HepG2 (cell line): Measurements from ENCODE around the gene ANO10. TPM values are rescaled to one million over a fixed set of nuclear protein-coding genes. Genes with fewer than 3 reads are reported as not detected.

ENCODE experiments used
- ATF5 ChIP-seq: sonication (generic); formaldehyde crosslinking; IDR thresholded peaks from 2 replicates; pipeline ENCODE4 v1.4.0; 2020; ENCODE audit warnings: mild to moderate bottlenecking, low read depth, missing genetic modification reagents
- BRF2 ChIP-seq: sonication (generic); formaldehyde crosslinking; IDR thresholded peaks from 2 replicates; pipeline ENCODE4 v1.8.1; 2022; ENCODE audit warnings: mild to moderate bottlenecking, missing genetic modification reagents
- E2F2 ChIP-seq: sonication (generic); formaldehyde crosslinking; IDR thresholded peaks from 2 replicates; pipeline ENCODE4 v1.4.0; 2020; ENCODE audit warnings: missing genetic modification reagents, borderline replicate concordance
- MEIS1 ChIP-seq: sonication (generic); formaldehyde crosslinking; IDR thresholded peaks from 2 replicates; pipeline ENCODE4 v1.9.0; 2021; ENCODE audit warnings: mild to moderate bottlenecking, missing genetic modification reagents, moderate library complexity, borderline replicate concordance
- NRL ChIP-seq: sonication (generic); formaldehyde crosslinking; IDR thresholded peaks from 2 replicates; pipeline ENCODE4 v1.5.0; 2020; ENCODE audit warnings: missing genetic modification reagents, mild to moderate bottlenecking, moderate library complexity, borderline replicate concordance
- POGZ ChIP-seq: sonication (generic); formaldehyde crosslinking; IDR thresholded peaks from 2 replicates; pipeline ENCODE4 v1.4.0; 2020; ENCODE audit warnings: mild to moderate bottlenecking, missing genetic modification reagents
- RFX3 ChIP-seq: IDR thresholded peaks from 2 replicates; pipeline ENCODE4 v1.6.1; 2016; ENCODE audit warnings: missing biosample characterization, missing genetic modification reagents
- RXRB ChIP-seq: IDR thresholded peaks from 2 replicates; pipeline ENCODE4 v1.6.1; 2016; ENCODE audit warnings: borderline replicate concordance, missing genetic modification reagents, missing compliant biosample characterization
- SNRNP70 ChIP-seq: fragments of 200-400 bp; formaldehyde crosslinking; IDR thresholded peaks from 2 replicates; pipeline ENCODE4 v1.6.1; 2017; ENCODE audit warnings: mild to moderate bottlenecking, low read depth, low read length, moderate library complexity
- ZNF143 ChIP-seq: sonication (generic); formaldehyde crosslinking; IDR thresholded peaks from 2 replicates; pipeline ENCODE4 v1.4.0; 2020; ENCODE audit warnings: missing genetic modification reagents
- ZNF496 ChIP-seq: sonication (generic); formaldehyde crosslinking; IDR thresholded peaks from 2 replicates; pipeline ENCODE4 v1.8.1; 2023; ENCODE audit warnings: mild to moderate bottlenecking, moderate library complexity, missing genetic modification reagents; ENCODE audit not compliant: insufficient replicate concordance
- ZNF605 ChIP-seq: sonication (generic); formaldehyde crosslinking; IDR thresholded peaks from 2 replicates; pipeline ENCODE4 v1.8.0; 2022; ENCODE audit warnings: mild to moderate bottlenecking, missing genetic modification reagents
- ZNF615 ChIP-seq: sonication (generic); formaldehyde crosslinking; IDR thresholded peaks from 2 replicates; pipeline ENCODE4 v1.5.0; 2020; ENCODE audit warnings: mild to moderate bottlenecking, missing genetic modification reagents, borderline replicate concordance
- ZNF713 ChIP-seq: sonication (generic); formaldehyde crosslinking; IDR thresholded peaks from 2 replicates; pipeline ENCODE4 v1.4.0; 2020; ENCODE audit warnings: mild to moderate bottlenecking, missing genetic modification reagents
- ZNF777 ChIP-seq: sonication (generic); formaldehyde crosslinking; IDR thresholded peaks from 2 replicates; pipeline ENCODE4 v1.4.0; 2020; ENCODE audit warnings: missing genetic modification reagents
- ZNF891 ChIP-seq: sonication (generic); formaldehyde crosslinking; IDR thresholded peaks from 2 replicates; pipeline ENCODE4 v1.5.0; 2020; ENCODE audit warnings: mild to moderate bottlenecking, missing genetic modification reagents
- polyA plus RNA-seq, 8 experiments: library from polyadenylated mRNA; depleted of rRNA in 3 of 8; stranded (reverse) in 7 of 8; unstranded in 1 of 8; fragments of >200 nt; fragmentation: Illumina TruSeq in 4 of 8; extraction: Trizol in 4 of 8; gene quantifications; 2 replicates each; pipeline versions ENCODE4 v1.2.1 to v1.2.3, GENCODE V29; 2011 to 2016; ENCODE audit warnings: low read depth in 4 of 8, missing spikeins in 1 of 8, mixed read lengths in 1 of 8; ENCODE audit not compliant: insufficient read depth in 1 of 8
- total RNA-seq, 5 experiments: library from RNA; depleted of rRNA; stranded (reverse); fragments of >200 nt; fragmentation: Illumina TruSeq; extraction: Trizol; gene quantifications; 2 replicates each; pipeline ENCODE4 v1.2.3, GENCODE V29; 2016; ENCODE audit warnings: low read depth in 1 of 5
- TF ChIP-seq, protein P1 (sequence below): sonication (generic); formaldehyde crosslinking; conservative IDR thresholded peaks from 2 replicates; pipeline ENCODE4 v1.8.0; 2022; ENCODE audit warnings: missing genetic modification reagents
- TF ChIP-seq, protein P2 (sequence below): sonication (generic); formaldehyde crosslinking; IDR thresholded peaks from 2 replicates; pipeline ENCODE4 v1.4.0; 2020; ENCODE audit warnings: missing genetic modification reagents
- TF ChIP-seq, protein P3 (sequence below): IDR thresholded peaks from 2 replicates; pipeline ENCODE4 v1.6.1; 2016
- TF ChIP-seq, protein P4 (sequence below): sonication (generic); formaldehyde crosslinking; IDR thresholded peaks from 2 replicates; pipeline ENCODE4 v1.9.0; 2021; ENCODE audit warnings: missing genetic modification reagents, borderline replicate concordance

Gene ANO10
- total and polyA plus RNA-seq, 2 of the 13 experiments (the other 11 are each of a cell fraction or from before 2014, with no cell fraction given) = 10.4 to 13.1 TPM

GRCh38 chr3:43621656-43622432, at the start of gene ANO10 (continued):
- TF ChIP-seq, protein P1, sequence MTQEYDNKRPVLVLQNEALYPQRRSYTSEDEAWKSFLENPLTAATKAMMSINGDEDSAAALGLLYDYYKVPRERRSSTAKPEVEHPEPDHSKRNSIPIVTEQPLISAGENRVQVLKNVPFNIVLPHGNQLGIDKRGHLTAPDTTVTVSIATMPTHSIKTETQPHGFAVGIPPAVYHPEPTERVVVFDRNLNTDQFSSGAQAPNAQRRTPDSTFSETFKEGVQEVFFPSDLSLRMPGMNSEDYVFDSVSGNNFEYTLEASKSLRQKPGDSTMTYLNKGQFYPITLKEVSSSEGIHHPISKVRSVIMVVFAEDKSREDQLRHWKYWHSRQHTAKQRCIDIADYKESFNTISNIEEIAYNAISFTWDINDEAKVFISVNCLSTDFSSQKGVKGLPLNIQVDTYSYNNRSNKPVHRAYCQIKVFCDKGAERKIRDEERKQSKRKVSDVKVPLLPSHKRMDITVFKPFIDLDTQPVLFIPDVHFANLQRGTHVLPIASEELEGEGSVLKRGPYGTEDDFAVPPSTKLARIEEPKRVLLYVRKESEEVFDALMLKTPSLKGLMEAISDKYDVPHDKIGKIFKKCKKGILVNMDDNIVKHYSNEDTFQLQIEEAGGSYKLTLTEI = no peak
- TF ChIP-seq ZNF777 (no peak), ZNF143 (CRISPR knock-in tag) (no peak), ZNF615 (CRISPR knock-in tag) (no peak), RFX3 (CRISPR knock-in tag) (no peak), ZNF891 (CRISPR knock-in tag) (no peak), MEIS1 (CRISPR knock-in tag) (peak; percentile 61; the same call in 1 of the 2 replicates), E2F2 (CRISPR knock-in tag) (no peak), ZNF605 (CRISPR knock-in tag) (no peak), ZNF496 (no peak), POGZ (CRISPR knock-in tag) (peak; percentile 68; the same call in 1 of the 2 replicates), ZNF713 (CRISPR knock-in tag) (no peak), NRL (CRISPR knock-in tag) (peak; percentile 64; the same call in 1 of the 2 replicates), BRF2 (CRISPR knock-in tag) (no peak), SNRNP70 (no peak), RXRB (CRISPR knock-in tag) (0 out of 2 replicates have a peak, but pooled peaks have one; percentile 21), ATF5 (no peak)
- TF ChIP-seq, protein P2, sequence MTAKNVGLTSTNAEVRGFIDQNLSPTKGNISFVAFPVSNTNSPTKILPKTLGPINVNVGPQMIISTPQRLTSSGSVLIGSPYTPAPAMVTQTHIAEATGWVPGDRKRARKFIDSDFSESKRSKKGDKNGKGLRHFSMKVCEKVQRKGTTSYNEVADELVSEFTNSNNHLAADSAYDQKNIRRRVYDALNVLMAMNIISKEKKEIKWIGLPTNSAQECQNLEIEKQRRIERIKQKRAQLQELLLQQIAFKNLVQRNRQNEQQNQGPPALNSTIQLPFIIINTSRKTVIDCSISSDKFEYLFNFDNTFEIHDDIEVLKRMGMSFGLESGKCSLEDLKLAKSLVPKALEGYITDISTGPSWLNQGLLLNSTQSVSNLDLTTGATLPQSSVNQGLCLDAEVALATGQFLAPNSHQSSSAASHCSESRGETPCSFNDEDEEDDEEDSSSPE (CRISPR knock-in tag) = 0 out of 2 replicates have a peak, but pooled peaks have one; percentile 30
- TF ChIP-seq, protein P3, sequence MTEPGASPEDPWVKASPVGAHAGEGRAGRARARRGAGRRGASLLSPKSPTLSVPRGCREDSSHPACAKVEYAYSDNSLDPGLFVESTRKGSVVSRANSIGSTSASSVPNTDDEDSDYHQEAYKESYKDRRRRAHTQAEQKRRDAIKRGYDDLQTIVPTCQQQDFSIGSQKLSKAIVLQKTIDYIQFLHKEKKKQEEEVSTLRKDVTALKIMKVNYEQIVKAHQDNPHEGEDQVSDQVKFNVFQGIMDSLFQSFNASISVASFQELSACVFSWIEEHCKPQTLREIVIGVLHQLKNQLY (CRISPR knock-in tag) = no peak
- TF ChIP-seq, protein P4, sequence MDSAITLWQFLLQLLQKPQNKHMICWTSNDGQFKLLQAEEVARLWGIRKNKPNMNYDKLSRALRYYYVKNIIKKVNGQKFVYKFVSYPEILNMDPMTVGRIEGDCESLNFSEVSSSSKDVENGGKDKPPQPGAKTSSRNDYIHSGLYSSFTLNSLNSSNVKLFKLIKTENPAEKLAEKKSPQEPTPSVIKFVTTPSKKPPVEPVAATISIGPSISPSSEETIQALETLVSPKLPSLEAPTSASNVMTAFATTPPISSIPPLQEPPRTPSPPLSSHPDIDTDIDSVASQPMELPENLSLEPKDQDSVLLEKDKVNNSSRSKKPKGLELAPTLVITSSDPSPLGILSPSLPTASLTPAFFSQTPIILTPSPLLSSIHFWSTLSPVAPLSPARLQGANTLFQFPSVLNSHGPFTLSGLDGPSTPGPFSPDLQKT (CRISPR knock-in tag) = no peak
